ENCODE data around the gene PRSS3.
"Not testable (repeated sequence)": the region's sequence is repeated elsewhere in the genome, so short reads cannot be mapped to it uniquely, and the experiment has no call there.

Gene PRSS3

DNA sequence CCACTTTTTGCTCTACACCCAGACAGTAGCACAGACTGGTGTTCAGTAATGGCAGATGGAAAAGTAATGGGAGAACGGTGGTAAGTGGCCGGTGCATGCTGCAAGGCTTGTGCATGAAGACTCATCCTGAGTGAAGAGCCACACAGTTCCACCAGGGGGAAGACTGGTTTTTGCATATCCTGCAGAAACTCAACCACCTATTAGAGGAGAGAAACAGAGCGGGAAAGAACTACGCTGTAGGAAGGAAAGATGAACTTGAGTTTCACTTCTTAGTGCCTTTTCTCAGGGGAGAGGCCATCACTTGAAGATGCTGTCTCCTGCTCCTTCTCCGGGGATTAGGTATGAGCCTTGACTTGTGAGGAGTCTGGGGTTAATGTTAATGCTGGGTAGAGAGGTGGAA, 9.4 kb upstream of the PRSS3 start:
- in situ Hi-C loops (cut with HindIII; ENCODE audit: low sequenced_read_pairs): no loop called here

GRCh38 chr9:33786681-33787080, 8.7 kb upstream of the PRSS3 start:
- in situ Hi-C loops (cut with HindIII; ENCODE audit: low sequenced_read_pairs): no loop called here

DNA sequence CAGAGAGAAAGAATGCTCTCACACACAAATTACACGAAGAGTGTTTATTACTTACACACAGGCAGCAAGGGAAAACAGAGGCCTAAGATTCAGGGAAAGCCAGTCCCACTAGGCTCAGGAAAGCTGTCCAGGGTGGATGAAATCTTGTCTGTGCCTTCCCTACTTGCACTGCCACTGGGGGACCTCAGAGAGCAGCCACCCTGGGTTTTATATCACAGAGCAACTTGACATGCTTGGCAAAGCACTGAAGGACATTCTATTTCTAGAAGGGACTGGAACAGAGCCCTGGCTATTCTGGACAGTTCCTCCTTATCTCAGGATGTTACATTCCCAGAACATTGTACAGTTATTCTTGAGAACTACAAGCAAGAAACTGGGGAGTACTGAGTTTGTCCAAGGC, 7.5 kb upstream of the PRSS3 start:
- in situ Hi-C loops (cut with HindIII; ENCODE audit: low sequenced_read_pairs): no loop called here

- in situ Hi-C loops (cut with HindIII; ENCODE audit: low sequenced_read_pairs): not testable (repeated sequence)
Observed at GRCh38 chr9:33789429-33789828, 5.9 kb upstream of the PRSS3 start.

- in situ Hi-C loops (cut with HindIII; ENCODE audit: low sequenced_read_pairs): loop anchor here (10.0 kb wide), 1 partner anchor 304 kb away; no protein-coding TSS in a partner anchor
Observed at GRCh38 chr9:33791117-33791516, 4.2 kb upstream of the PRSS3 start.

GRCh38 chr9:33793496-33793895, 1.9 kb upstream of the PRSS3 start:
- in situ Hi-C loops (cut with HindIII; ENCODE audit: low sequenced_read_pairs): loop anchor here (10.0 kb wide), 1 partner anchor 301 kb away; no protein-coding TSS in a partner anchor

DNA sequence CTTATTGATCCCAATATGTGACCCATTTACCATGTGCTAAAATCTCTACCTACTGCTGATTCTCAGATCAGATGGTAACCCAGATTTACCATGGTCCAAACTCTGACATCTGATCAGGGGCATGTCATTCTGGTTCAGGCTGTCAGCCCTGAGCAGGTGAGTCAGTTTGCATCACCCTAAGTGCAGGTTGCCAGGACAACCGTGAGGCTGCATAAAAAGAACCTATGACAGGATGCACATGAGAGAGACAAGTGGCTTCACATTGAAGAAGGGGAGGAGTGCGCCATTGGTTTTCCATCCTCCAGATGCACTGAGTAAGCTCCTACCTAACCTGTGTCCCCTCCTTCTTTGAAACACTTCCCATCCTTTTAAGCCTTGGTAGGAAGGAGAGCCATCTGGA, 801 bp upstream of the PRSS3 start:
- in situ Hi-C loops (cut with HindIII; ENCODE audit: low sequenced_read_pairs): loop anchor here (10.0 kb wide), 1 partner anchor 300 kb away; no protein-coding TSS in a partner anchor

DNA sequence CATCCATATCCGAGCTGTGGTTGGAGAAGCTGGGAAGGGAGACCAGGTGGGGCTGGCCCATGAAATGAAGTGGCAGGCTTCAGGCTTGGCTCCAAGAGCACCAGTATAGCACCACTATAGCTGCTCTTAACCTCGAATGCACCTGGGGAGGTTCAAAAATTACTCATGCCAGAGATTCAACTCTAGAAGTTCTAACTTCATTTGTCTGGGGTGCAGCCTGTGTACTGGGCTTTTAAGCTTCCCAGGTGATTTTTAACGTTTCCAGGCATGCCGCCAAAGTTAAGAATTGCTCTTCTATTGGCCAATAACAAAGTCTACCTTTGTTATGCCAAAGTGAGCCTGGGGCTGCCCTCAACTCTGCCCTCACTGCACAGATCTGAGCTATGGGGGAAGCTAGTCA, 458 bp downstream of the PRSS3 start:
- in situ Hi-C loops (cut with HindIII; ENCODE audit: low sequenced_read_pairs): loop anchor here (5.0 to 10.0 kb wide), 2 partner anchors 101 to 299 kb away; no protein-coding TSS in a partner anchor

- in situ Hi-C loops (cut with HindIII; ENCODE audit: low sequenced_read_pairs): loop anchor here (5.0 to 10.0 kb wide), 2 partner anchors 101 to 298 kb away; no protein-coding TSS in a partner anchor
Observed at GRCh38 chr9:33796679-33797078, 1.3 kb downstream of the PRSS3 start.

DNA sequence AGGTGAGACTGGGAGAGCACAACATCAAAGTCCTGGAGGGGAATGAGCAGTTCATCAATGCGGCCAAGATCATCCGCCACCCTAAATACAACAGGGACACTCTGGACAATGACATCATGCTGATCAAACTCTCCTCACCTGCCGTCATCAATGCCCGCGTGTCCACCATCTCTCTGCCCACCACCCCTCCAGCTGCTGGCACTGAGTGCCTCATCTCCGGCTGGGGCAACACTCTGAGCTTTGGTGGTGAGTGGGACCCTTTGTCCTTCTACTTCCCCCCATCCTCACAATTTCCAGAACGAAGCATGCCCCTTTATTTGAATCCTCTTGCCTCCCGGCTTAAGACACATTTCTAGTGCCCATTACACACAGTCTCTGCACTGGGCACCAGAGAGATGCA, 2.5 kb downstream of the PRSS3 start:
- in situ Hi-C loops (cut with HindIII; ENCODE audit: low sequenced_read_pairs): loop anchor here (5.0 to 10.0 kb wide), 2 partner anchors 99 to 297 kb away; no protein-coding TSS in a partner anchor

DNA sequence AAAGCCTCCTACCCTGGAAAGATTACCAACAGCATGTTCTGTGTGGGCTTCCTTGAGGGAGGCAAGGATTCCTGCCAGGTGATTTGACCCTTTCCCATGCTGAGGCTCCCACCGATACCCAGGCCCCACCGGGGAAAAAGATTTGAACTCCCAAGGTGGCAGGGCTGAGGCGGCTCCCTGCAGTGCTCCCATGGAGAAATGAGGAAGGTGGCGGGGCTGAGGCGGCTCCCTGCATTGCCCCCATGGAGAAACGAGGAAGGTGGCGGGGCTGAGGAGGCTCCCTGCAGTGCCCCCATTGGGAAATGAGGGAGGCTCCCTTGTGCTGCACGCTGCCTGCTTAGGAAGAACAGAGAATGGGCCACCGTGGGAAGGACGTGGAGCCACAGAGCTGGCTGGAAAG, 3.2 kb downstream of the PRSS3 start:
- in situ Hi-C loops (cut with HindIII; ENCODE audit: low sequenced_read_pairs): loop anchor here (5.0 to 10.0 kb wide), 2 partner anchors 99 to 296 kb away; no protein-coding TSS in a partner anchor

DNA sequence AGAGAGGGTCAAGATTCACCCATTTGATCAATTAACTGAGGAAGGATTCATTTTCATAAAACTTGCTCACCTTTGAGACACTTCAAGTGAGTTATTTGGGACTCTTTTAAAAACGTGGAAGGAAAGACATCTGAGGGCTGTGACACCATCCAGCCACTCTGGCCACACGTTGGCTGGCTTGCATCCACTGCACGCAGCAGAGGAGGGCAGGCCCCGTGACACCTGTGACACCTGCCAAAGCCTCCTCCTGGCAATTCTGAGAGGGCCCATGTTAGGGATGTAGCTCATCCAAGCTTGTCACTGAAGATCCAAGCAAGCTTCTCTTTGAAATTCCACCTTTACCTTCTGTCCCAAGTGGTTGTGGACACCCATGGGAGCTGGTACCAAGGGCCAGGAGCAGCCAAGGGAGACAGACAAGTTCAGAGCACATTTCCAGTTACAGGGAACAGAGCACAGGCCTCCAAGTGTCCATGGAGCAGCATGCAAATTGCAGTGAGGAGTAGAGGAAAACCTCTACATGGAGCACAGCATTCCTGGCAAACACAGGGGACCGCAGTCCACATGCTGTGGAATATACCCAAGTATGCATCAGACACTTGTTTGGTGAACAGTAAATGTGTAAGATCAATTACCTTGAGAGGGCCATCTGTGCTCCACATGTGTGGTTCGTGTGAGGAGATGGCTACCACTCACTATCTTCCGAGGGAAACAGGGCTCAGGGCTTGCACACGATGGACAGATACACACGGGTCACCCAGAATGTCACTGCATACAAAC, 4.8 kb downstream of the PRSS3 start:
- in situ Hi-C loops (cut with HindIII; ENCODE audit: low sequenced_read_pairs): loop anchor here (5.0 to 10.0 kb wide), 2 partner anchors 97 to 295 kb away; no protein-coding TSS in a partner anchor

DNA sequence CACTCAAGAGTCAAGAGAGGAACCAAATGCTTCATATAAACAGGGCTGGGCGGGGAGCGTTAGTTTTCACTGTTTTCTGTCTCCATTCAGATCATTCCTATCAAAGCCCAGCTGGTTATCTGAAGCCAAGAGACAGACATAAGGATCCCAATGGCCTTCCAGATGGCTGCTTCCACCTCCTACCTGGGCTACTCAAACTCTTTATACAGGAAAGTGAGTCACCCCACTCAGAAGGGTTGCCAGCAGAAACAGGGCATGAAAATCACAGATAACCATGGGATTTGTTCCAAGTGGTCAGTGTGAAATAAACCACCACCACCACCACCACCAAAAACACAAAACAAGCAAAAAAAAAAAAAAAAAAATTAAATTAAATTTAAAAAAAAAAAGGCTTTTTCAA, 5.5 kb downstream of the PRSS3 start:
- in situ Hi-C loops (cut with HindIII; ENCODE audit: low sequenced_read_pairs): no loop called here

DNA sequence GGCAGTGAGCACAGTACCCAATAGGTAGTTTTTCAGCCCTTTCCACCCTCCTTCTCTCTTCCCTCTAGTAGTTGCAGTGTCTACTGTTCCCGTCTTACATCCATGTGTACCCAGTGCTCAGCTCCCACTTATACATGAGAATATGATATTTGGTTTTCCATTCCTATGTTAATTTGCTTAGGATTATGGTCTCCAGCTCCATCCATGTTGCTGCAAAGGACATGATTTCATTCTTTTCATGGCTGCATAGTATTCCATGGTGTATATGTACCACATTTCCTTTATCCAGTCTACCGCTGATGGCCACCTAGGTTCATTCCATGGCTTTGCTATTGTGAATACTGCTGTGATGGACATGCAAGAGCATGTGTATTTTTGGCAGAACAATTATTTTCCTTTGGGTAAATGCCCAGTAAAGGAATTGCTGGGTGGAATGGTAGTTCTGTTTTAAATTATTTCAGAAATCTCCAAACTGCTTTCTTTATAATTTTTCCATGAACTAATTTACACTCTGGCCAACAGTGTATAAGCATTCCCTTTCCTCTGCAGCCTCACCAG, 6.7 kb downstream of the PRSS3 start:
- in situ Hi-C loops (cut with HindIII; ENCODE audit: low sequenced_read_pairs): not testable (repeated sequence)

- in situ Hi-C loops (cut with HindIII; ENCODE audit: low sequenced_read_pairs): not testable (repeated sequence)
Observed at GRCh38 chr9:33804196-33804595, 8.8 kb downstream of the PRSS3 start.

DNA sequence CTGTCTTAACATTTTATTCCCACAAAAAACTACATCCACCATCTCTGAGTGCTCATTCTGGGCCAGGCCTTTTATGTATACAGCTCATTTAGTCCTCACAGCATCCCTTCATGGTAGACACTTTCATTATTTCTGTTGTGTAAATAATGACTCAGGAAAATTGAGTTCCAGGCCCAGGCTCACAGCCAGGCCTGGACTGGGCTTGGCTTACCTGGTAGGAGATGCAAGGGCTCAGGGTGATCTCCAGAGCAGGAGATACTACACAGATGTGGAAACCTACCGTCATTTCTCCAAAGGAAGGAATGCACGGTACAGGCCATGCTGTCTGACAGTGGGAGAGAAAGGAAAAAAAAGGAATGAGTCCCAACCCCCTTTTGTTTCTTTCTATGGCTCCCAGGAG, 11.8 kb downstream of the PRSS3 start:
- in situ Hi-C loops (cut with HindIII; ENCODE audit: low sequenced_read_pairs): not testable (repeated sequence)

DNA sequence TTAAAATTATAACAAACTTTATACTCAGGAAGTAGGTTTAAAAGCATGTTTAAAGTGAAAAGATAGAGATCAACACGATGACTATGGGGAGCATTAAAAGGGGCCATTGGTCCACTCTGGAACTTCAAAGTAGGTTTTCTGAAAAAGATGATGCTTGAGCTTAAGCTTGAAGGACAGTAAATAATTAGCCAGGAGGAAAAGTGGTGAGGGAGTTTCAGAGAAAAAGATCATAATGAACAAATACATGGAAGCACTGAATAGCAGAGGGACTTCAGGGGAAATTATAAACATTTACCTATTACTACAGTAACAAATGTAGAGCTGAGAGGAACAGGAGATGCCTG, 13.6 kb downstream of the PRSS3 start:
- in situ Hi-C loops (cut with HindIII; ENCODE audit: low sequenced_read_pairs): not testable (repeated sequence)

- in situ Hi-C loops (cut with HindIII; ENCODE audit: low sequenced_read_pairs): no loop called here
Observed at GRCh38 chr9:33809506-33809905, 14.1 kb downstream of the PRSS3 start.

- in situ Hi-C loops (cut with HindIII; ENCODE audit: low sequenced_read_pairs): no loop called here
Observed at GRCh38 chr9:33813712-33814641, 18.6 kb downstream of the PRSS3 start.

- in situ Hi-C loops (cut with HindIII; ENCODE audit: low sequenced_read_pairs): no loop called here
Observed at GRCh38 chr9:33815781-33816180, 20.4 kb downstream of the PRSS3 start.

All from endothelial cell of hepatic sinusoid (primary cell).